HG03139 (cell line): Measurements from ENCODE around the gene LIPI.
A peak's percentile ranks its signal among the peaks of the same experiment; 100 is the strongest.
"Not testable (repeated sequence)": the region's sequence is repeated elsewhere in the genome, so short reads cannot be mapped to it uniquely, and the experiment has no call there.

Experiments
- ATAC-seq: cut with Tn5 transposase; IDR thresholded peaks from one replicate; pipeline ENCODE4 v1.9.1; 2021; ENCODE audit not compliant: unreplicated experiment

Gene LIPI

DNA sequence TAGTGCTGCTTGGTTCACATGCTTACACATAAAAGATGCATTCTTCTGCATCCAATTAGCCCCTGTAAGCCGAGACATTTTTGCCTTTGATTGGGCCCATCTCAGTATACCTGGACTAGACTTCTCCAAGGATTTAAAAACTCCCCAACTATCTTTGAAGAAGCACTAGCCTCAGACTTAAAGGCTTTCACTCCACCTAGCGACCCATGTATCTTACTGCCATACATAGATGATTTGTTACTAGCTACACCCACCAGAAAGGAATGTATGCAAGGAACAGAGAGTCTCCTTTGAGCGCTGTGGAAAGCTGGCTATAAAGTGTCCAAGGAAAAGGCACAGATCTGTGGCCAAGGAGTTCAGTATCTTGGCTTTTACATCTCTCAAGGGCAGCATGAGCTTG, 91.7 kb downstream of the LIPI start:
- ATAC-seq: no peak

GRCh38 chr21:14116080-14116481, 94.7 kb downstream of the LIPI start:
- peak; percentile 47 for ATAC-seq

GRCh38 chr21:14115646-14116045, 95.1 kb downstream of the LIPI start:
- ATAC-seq: no peak

- no peak for ATAC-seq
These were observed 96.5 kb downstream of the LIPI start for GRCh38 chr21:14114251-14114650.

- not testable (repeated sequence) for ATAC-seq
These were observed 106.2 kb downstream of the LIPI start for GRCh38 chr21:14104564-14104963.

GRCh38 chr21:14099570-14099969, 111.2 kb downstream of the LIPI start:
- no peak for ATAC-seq

GRCh38 chr21:14097881-14098499, 112.8 kb downstream of the LIPI start:
- no peak for ATAC-seq

- ATAC-seq: no peak
These were observed 114.2 kb downstream of the LIPI start for GRCh38 chr21:14096577-14096976.

DNA sequence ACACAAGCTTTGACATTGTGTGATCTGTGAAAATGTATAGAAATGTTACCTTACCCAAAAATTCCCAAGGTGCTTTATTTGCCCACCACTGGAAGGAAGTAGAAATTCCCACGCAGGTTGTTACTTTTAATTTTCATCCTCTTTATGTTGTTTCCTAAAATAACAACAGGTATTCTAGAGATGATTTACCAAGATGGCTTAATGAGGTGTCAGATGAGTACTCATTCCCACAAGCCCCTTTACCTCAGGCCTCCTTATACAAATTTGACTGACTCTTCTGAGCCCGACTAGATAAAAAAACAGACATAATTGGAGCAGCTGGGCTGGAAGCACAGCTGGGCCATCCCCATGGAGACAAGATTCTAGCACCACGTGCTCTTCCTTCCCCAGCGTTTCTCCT, 114.6 kb downstream of the LIPI start:
- no peak for ATAC-seq

- no peak for ATAC-seq
These were observed 115.7 kb downstream of the LIPI start for GRCh38 chr21:14095056-14095455.

DNA sequence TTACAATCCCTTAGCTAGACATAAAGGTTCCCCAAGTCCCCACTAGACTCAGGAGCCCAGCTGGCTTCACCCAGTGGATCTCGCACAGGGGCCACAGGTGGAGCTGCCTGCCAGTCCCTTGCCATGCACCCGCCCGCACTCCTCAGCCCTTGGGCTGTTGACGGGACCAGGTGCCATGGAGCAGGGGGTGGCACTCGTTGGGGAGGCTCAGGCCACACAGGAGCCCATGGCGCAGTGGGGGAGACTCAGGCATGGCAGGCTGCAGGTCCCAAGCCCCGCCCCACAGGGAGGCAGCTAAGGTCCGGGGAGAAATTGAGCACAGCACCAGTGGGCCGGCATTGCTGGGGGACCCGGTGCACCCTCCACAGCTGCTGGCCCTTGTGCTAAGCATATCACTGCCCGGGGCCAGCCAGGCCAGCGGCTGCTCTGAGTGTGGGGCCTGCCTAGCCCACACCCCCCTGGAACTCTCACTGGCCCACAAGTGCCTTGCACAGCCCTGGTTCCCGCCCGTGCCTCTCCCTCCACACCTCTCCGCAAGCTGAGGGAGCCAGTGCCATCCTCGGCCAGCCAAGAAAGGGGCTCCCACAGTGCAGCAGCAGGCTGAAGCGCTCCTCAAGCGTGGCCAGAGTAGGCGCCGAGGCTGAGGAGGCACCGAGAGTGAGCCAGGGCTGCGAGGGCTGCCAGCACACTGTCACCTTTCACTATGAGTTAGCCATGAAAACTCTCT, 117.8 kb downstream of the LIPI start:
- ATAC-seq: no peak

DNA sequence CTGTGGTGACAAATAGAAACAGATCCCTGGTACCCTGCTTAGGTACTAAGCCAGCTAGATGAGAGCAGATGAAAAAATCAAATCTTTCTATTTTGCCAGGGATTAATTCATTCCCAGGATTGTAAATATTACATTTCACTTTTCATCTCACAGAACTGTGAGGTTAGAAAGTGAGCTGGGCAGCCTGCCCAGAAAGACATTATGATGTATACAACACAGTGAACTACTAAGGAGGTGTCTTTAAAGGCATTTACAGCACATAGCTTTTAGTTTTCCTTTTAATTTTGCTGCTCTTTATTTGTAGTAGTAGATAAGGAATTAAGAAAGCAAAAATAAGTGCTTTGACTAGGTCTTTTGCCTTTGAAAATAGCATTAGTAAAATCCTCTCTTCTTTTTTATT, 120.6 kb downstream of the LIPI start:
- ATAC-seq: not testable (repeated sequence)

- no peak for ATAC-seq
These were observed 122.4 kb downstream of the LIPI start for GRCh38 chr21:14088391-14088790.

DNA sequence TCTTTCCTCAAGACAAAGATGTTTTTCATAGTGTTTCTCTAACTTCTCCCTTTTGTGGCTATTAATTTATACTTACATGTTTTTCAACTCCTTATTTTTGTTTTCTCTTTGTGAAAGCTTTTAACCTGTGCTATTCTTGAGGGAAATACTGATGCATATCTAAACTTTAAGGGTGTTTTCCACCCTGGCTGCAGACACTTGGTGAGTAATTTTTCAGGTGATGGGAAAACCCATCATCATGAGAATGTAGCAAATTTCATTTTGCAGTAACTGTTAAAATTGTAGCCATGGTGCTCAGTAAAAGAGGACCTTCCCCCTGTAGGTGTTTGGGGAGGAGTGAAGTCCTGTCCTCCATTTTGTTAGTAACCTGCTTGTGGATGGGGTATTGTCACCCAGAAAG, 124.2 kb downstream of the LIPI start:
- no peak for ATAC-seq

- no peak for ATAC-seq
These were observed 126.1 kb downstream of the LIPI start for GRCh38 chr21:14084701-14085100.

GRCh38 chr21:14084068-14084501, 126.7 kb downstream of the LIPI start:
- ATAC-seq: no peak

DNA sequence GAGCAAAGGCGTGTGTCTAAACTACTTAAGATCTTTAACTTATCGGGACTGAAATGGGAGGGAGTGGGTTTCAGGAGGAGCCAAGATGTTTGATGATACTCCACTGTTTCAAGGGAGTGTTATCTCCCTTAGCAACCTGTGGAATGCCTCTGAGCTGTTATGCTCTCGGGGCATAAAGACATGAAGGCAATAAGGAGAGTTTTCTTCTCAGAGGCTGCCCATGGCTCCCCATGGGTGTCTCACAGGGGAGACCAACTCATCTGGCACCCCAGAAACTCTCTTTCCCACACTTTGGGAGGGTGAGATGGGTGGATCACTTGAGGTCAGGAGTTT, 130.0 kb downstream of the LIPI start:
- no peak for ATAC-seq

- no peak for ATAC-seq
These were observed 130.6 kb downstream of the LIPI start for GRCh38 chr21:14080040-14080763.

GRCh38 chr21:14078746-14079375, 131.9 kb downstream of the LIPI start:
- ATAC-seq: no peak

- ATAC-seq: no peak
These were observed 134.5 kb downstream of the LIPI start for GRCh38 chr21:14076143-14076806.
